ENCODE measurements around the gene CRACR2B. TPM values are rescaled to one million over a fixed set of nuclear protein-coding genes. Genes with fewer than 3 reads are reported as not detected.
A peak's percentile ranks its signal among the peaks of the same experiment; 100 is the strongest.

CRACR2B gene
- total RNA-seq (2021) (17.5 and 21.2 TPM in 2 replicates), Bru-seq, nascent RNA (percentile 31 among the genes with signal in this experiment), BruChase-seq, experiment 1, labeled RNA remaining after a 2-hour chase (percentile 44 among the genes with signal in this experiment), BruChase-seq, experiment 2, labeled RNA remaining after a 6-hour chase (percentile 61 among the genes with signal in this experiment)
- long read RNA-seq, partial matches to known transcripts, result 4 of 31 reads
- long read RNA-seq, other reads (novel, unspliced or antisense), result 26 of 31 reads

GRCh38 chr11:827897-828192, at the start of gene CRACR2B:
CRACR2B (plus strand) TSS chr11:827919; CDS start chr11:828608, 689 bp downstream.
- Histone ChIP-seq H3K36me3 (ENCODE audit: low read depth) (no peaks in the 10 kb centered on the region), H3K4me1 (replicated peaks; ENCODE audit: insufficient read depth) (peaks cover 27% of the 10 kb centered on the region), H3K4me3 (peak within 1 kb of the TSS; percentile 57), H3K27me3 (ENCODE audit: insufficient read depth, low read depth) (no peaks in the 10 kb centered on the region), H2AFZ (peak within 1 kb of the TSS; percentile 82), H3F3A (ENCODE audit: insufficient read depth, low read depth) (peaks cover 8% of the 10 kb centered on the region; the same call in 1 of the 2 replicates), H3K79me2 (ENCODE audit: low read depth) (no peaks in the 10 kb centered on the region), H3K4me2 (peak within 1 kb of the TSS; percentile 84), H4K20me1 (ENCODE audit: insufficient read depth) (peaks cover under 1% of the 10 kb centered on the region; the same call in 1 of the 2 replicates), H3K9me3 (ENCODE audit: insufficient read depth, low read depth) (no peaks in the 10 kb centered on the region), H3K9me2 (ENCODE audit: insufficient read depth) (no peaks in the 10 kb centered on the region), H3K27ac (peak within 1 kb of the TSS; percentile 52)
- CTCF ChIA-PET, result no interaction called here
- POLR2A ChIA-PET (ENCODE audit: unreplicated experiment), result no interaction called here
- no TSS peak for BruUV-seq (replicated peaks)
- intact Hi-C loops (cut with micrococcal nuclease; ENCODE audit: unreplicated experiment), result no loop called here
- TF ChIP-seq, protein P1, sequence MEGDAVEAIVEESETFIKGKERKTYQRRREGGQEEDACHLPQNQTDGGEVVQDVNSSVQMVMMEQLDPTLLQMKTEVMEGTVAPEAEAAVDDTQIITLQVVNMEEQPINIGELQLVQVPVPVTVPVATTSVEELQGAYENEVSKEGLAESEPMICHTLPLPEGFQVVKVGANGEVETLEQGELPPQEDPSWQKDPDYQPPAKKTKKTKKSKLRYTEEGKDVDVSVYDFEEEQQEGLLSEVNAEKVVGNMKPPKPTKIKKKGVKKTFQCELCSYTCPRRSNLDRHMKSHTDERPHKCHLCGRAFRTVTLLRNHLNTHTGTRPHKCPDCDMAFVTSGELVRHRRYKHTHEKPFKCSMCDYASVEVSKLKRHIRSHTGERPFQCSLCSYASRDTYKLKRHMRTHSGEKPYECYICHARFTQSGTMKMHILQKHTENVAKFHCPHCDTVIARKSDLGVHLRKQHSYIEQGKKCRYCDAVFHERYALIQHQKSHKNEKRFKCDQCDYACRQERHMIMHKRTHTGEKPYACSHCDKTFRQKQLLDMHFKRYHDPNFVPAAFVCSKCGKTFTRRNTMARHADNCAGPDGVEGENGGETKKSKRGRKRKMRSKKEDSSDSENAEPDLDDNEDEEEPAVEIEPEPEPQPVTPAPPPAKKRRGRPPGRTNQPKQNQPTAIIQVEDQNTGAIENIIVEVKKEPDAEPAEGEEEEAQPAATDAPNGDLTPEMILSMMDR (conservative IDR thresholded peaks at IDR 0.05), result no peak
- no peak for TF ChIP-seq EZH2 (IDR thresholded peaks at IDR 0.05; ENCODE audit: low read depth)
- no peak for DNase-seq

- no peak overlapping the region for H3K27ac ChIP-seq
- ChIA-PET POLR2A (ENCODE audit: unreplicated experiment) (no interaction called here), CTCF (no interaction called here)
- peaks cover 13% of the 10 kb centered on the region for H3K4me1 ChIP-seq (replicated peaks; ENCODE audit: insufficient read depth)
- H3K9me3 ChIP-seq (ENCODE audit: insufficient read depth, low read depth), result no peaks in the 10 kb centered on the region
- H3K27me3 ChIP-seq (ENCODE audit: insufficient read depth, low read depth), result no peaks in the 10 kb centered on the region
- BruUV-seq (replicated peaks), result no TSS peak
- H4K20me1 ChIP-seq (ENCODE audit: insufficient read depth), result peaks cover 9% of the 10 kb centered on the region; the same call in 1 of the 2 replicates
- no peaks in the 10 kb centered on the region for H3K9me2 ChIP-seq (ENCODE audit: insufficient read depth)
- H3K4me3 ChIP-seq, result no peak overlapping the region
- H3F3A ChIP-seq (ENCODE audit: insufficient read depth, low read depth), result no peaks in the 10 kb centered on the region; the same call in 1 of the 2 replicates
- TF ChIP-seq, protein P1 (conservative IDR thresholded peaks at IDR 0.05), result no peak
- no peak for TF ChIP-seq EZH2 (IDR thresholded peaks at IDR 0.05; ENCODE audit: low read depth)
- no peak overlapping the region for H2AFZ ChIP-seq
- H3K4me2 ChIP-seq, result no peak overlapping the region
- DNase-seq, result no peak
- H3K36me3 ChIP-seq (ENCODE audit: low read depth), result no peaks in the 10 kb centered on the region
- peaks cover 36% of the 10 kb centered on the region for H3K79me2 ChIP-seq (ENCODE audit: low read depth)
- intact Hi-C loops (cut with micrococcal nuclease; ENCODE audit: unreplicated experiment), result no loop called here
These were observed 48.5 kb upstream of the CRACR2B start for GRCh38 chr11:778976-779954.

DNA sequence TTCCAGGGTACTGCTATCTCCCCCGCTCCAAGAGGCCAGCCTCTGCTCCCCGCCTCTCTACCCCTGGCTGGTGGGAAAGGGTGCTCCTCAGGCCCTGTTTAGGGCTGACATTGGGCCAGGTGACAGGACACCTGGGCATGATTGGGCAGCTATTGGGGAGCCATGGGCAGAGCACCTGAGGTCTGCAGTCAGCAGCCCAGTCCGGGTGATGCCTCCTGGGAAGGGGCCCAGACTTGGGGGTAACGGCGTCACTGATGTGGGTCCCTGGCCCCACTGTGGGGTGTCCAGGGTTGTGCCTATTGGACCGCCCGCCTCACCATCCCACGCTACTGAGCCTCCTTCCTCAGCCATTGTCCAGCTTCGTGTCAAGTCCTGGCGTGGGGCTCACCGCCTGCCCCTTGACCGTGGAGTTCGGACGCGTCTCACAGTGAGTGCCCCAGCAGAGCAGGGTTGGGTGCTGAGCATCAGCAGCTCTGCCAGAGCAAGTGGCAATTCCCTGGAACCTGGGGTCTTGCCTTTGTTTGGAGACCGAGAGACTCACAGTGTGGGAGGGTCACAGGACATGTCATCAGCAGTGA, 47.7 kb upstream of the CRACR2B start:
- TF ChIP-seq, protein P1 (conservative IDR thresholded peaks at IDR 0.05), result no peak
- no peak for TF ChIP-seq EZH2 (IDR thresholded peaks at IDR 0.05; ENCODE audit: low read depth)
- intact Hi-C loops (cut with micrococcal nuclease; ENCODE audit: unreplicated experiment), result no loop called here
- no peaks in the 10 kb centered on the region for H3K9me2 ChIP-seq (ENCODE audit: insufficient read depth)
- H3K4me2 ChIP-seq, result no peak overlapping the region
- H3K4me1 ChIP-seq (replicated peaks; ENCODE audit: insufficient read depth), result peaks cover 7% of the 10 kb centered on the region
- BruUV-seq (replicated peaks), result no TSS peak
- H2AFZ ChIP-seq, result no peak overlapping the region
- no peaks in the 10 kb centered on the region for H3K27me3 ChIP-seq (ENCODE audit: insufficient read depth, low read depth)
- H3F3A ChIP-seq (ENCODE audit: insufficient read depth, low read depth), result no peaks in the 10 kb centered on the region; the same call in 1 of the 2 replicates
- ChIA-PET POLR2A (ENCODE audit: unreplicated experiment) (no interaction called here), CTCF (no interaction called here)
- H3K4me3 ChIP-seq, result no peak overlapping the region
- peaks cover 28% of the 10 kb centered on the region for H3K79me2 ChIP-seq (ENCODE audit: low read depth)
- DNase-seq, result no peak
- no peaks in the 10 kb centered on the region for H3K9me3 ChIP-seq (ENCODE audit: insufficient read depth, low read depth)
- peaks cover under 1% of the 10 kb centered on the region; the same call in 1 of the 2 replicates for H4K20me1 ChIP-seq (ENCODE audit: insufficient read depth)
- no peak overlapping the region for H3K27ac ChIP-seq
- no peaks in the 10 kb centered on the region for H3K36me3 ChIP-seq (ENCODE audit: low read depth)
